ENCODE results near the gene NGFR.
"Not testable (repeated sequence)": the region's sequence is repeated elsewhere in the genome, so short reads cannot be mapped to it uniquely, and the experiment has no call there.

NGFR gene

GRCh38 chr17:49497148-49498028, 2.3 kb downstream of the NGFR start:
- DNase-seq = no peak

- peak; percentile 45 for DNase-seq
Measured at GRCh38 chr17:49498029-49498615, 3.0 kb downstream of the NGFR start.

- DNase-seq = peak; percentile 37
Measured at GRCh38 chr17:49501496-49501895, 6.4 kb downstream of the NGFR start.

GRCh38 chr17:49502254-49502653, 7.2 kb downstream of the NGFR start:
- DNase-seq = no peak

- not testable (repeated sequence) for DNase-seq
Measured at GRCh38 chr17:49502680-49503079, 7.6 kb downstream of the NGFR start.

GRCh38 chr17:49504369-49504768, 9.3 kb downstream of the NGFR start:
- DNase-seq = no peak

- no peak for DNase-seq
Measured at GRCh38 chr17:49505854-49506253, 10.8 kb downstream of the NGFR start.

GRCh38 chr17:49506282-49506681, 11.2 kb downstream of the NGFR start:
- DNase-seq = no peak

- DNase-seq = peak; percentile 86
Measured at GRCh38 chr17:49508061-49508865, 13.2 kb downstream of the NGFR start.

- DNase-seq = peak; percentile 40
Measured at GRCh38 chr17:49508866-49509587, 13.9 kb downstream of the NGFR start.

- no peak for DNase-seq
Measured at GRCh38 chr17:49509588-49509917, 14.5 kb downstream of the NGFR start.

GRCh38 chr17:49510059-49510719, 15.1 kb downstream of the NGFR start:
- no peak for DNase-seq

- no peak for DNase-seq
Measured at GRCh38 chr17:49510720-49511110, 15.6 kb downstream of the NGFR start.

- DNase-seq = no peak
Measured at GRCh38 chr17:49511810-49512209, 16.7 kb downstream of the NGFR start.

GRCh38 chr17:49512296-49513043, 17.4 kb downstream of the NGFR start:
- DNase-seq = no peak

GRCh38 chr17:49513044-49513395, 17.9 kb downstream of the NGFR start:
- no peak for DNase-seq

- no peak for DNase-seq
Measured at GRCh38 chr17:49513641-49514040, 18.5 kb downstream of the NGFR start.

- peak; percentile 21 for DNase-seq
Measured at GRCh38 chr17:49514071-49514721, 19.1 kb downstream of the NGFR start.

GRCh38 chr17:49515196-49515770, 20.2 kb downstream of the NGFR start:
- peak; percentile 97 for DNase-seq

GRCh38 chr17:49516180-49516579, 21.1 kb downstream of the NGFR start:
- peak; percentile 60 for DNase-seq
